GM06990 (cell line): ENCODE data around the gene PRXL2A.

Source experiments
- DNase-seq: peaks from one replicate; pipeline ENCODE4 v3.0.0-alpha.2; 2011; ENCODE audit not compliant: insufficient read length; ENCODE audit errors: extremely low read depth
- H3K27me3 ChIP-seq: replicated peaks from 2 replicates; pipeline ENCODE4 v1.6.0; 2011; ENCODE audit warnings: low read length; ENCODE audit not compliant: control insufficient read depth, insufficient read depth
- H3K36me3 ChIP-seq: 2 replicates; pipeline ENCODE4 v1.5.1; 2011; ENCODE audit warnings: low read length; ENCODE audit not compliant: control insufficient read depth, insufficient read depth
- H3K4me3 ChIP-seq: replicated peaks from 2 replicates; pipeline ENCODE4 v1.5.1; 2011; ENCODE audit warnings: low read depth, mild to moderate bottlenecking, control low read depth, low read length
- CTCF ChIP-seq: IDR thresholded peaks from 2 replicates; pipeline ENCODE4 v1.5.1; 2011; ENCODE audit warnings: low read length, control low read depth, mild to moderate bottlenecking, inconsistent platforms; ENCODE audit not compliant: insufficient read depth, poor library complexity, severe bottlenecking

The PRXL2A gene

GRCh38 chr10:80394358-80394916 lies 13.9 kb upstream of the PRXL2A start:
- no peak for TF ChIP-seq CTCF
- DNase-seq = no peak
- no peak overlapping the region for H3K4me3 ChIP-seq

DNA sequence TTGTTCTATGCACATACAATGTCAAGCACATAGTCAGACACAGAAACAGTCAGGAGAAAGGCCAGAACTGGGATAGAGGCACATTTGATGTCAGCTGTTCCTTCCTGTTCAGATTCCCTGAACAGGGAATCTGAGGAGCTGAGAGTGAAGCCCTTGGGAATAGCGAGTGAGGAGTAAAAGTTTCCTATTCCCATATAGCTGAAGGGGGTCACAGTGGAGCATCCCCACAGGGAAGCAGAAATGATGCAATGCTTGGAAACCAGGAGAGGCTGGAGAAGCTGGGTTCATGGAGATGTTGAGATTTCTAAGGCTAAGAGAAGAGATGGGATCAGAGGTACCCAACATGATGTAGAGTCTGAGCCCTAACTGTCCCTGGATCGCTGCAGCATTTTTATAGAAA lies 11.3 kb upstream of the PRXL2A start:
- H3K4me3 ChIP-seq = no peak overlapping the region
- no peak for DNase-seq
- no peaks in the 10 kb centered on the region for H3K27me3 ChIP-seq
- no peak for TF ChIP-seq CTCF
- no peaks in the 10 kb centered on the region for H3K36me3 ChIP-seq

More at GRCh38 chr10:80394358-80394916, 13.9 kb upstream of the PRXL2A start:
- H3K27me3 ChIP-seq = peaks cover 1% of the 10 kb centered on the region; the same call in 1 of the 2 replicates
- no peaks in the 10 kb centered on the region for H3K36me3 ChIP-seq

DNA sequence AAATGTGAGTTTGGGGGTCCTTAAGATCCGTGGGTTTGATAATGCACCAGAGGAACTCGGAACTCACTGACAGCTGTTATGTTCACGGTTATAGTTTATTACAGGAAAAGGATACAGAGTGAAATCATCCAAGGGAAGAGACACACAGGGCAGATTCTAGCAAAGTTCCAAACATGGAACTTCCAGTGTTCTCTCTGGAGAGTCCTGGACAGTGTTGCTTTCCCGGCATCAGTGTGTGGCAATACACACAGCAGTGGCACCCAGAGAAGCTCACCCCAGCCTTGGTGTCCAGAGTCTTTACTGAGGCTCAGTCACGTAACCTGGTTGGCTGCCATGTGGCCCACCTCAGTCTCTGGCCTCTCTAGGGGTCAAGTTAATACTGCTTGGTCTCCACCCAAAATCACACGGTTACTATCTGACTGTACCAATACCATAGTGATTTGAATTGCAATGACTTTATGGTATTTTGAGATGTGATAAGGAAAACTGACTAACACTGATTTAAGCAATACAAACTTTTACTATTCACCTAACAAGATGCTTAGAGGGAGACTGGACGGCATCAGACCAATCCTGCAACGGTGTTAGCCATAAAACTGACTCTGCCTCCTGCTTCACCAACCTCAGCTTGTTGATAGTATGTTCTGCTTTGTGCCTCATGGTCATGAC lies 8.1 kb upstream of the PRXL2A start:
- no peaks in the 10 kb centered on the region for H3K27me3 ChIP-seq

GRCh38 chr10:80405035-80405434 lies 3.3 kb upstream of the PRXL2A start:
- no peak for DNase-seq
- Histone ChIP-seq H3K27me3 (no peaks in the 10 kb centered on the region), H3K36me3 (no peaks in the 10 kb centered on the region), H3K4me3 (no peak overlapping the region)
- no peak for TF ChIP-seq CTCF

More for the DNA sequence above, 8.1 kb upstream of the PRXL2A start:
- TF ChIP-seq CTCF = no peak
- no peaks in the 10 kb centered on the region for H3K36me3 ChIP-seq
- no peak overlapping the region for H3K4me3 ChIP-seq
- DNase-seq = no peak

DNA sequence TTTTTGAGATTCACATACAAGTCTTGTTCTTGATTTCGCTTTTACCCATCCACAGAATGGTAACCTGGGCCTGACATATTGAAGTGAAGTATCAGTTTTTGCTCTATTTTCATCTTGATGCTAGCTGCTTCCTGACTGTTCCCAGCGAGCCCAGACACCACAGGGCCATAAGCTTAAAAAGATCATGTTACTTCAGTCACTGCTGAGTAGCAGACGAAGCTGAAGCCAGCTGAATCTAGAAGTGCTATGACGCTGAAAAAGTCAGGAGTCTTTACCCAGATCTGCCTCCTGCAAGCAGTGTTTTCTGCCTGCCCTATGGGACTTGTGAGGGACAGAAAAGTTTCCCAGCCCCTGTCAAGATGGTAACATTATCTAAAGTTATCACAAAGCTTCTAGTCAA lies 2.7 kb upstream of the PRXL2A start:
- no peak for TF ChIP-seq CTCF
- no peaks in the 10 kb centered on the region for H3K27me3 ChIP-seq
- no peaks in the 10 kb centered on the region for H3K36me3 ChIP-seq
- DNase-seq = no peak
- H3K4me3 ChIP-seq = no peak overlapping the region
